HPDE6-E6E7 (cell line): ENCODE data around the gene SEPTIN5.

ENCODE experiments used
- DNase-seq: peaks from one replicate; pipeline ENCODE4 v3.0.0; 2011; ENCODE audit warnings: missing footprints; ENCODE audit errors: extremely low spot score

Gene SEPTIN5

DNA sequence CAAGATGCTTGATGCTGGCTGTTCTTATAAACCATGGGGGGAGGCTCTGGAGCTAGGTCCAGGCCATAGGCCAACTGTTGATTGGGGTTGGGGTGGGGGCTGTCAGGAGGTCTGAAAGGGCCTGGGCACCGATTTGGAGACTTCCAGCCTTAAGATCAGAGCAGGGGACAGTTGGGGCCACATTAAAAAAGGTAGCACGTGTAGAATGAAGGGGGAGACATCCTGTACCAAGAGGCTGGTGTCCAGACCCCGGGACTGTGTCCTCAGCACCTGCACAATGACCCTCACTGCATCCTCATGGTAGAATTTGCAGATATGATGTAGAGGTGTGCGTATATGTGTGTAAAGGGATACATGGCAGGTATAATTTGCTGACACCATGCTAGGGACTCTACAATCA, 33.8 kb downstream of the SEPTIN5 start:
- DNase-seq, result no peak

- DNase-seq, result no peak
These were observed 34.8 kb downstream of the SEPTIN5 start for GRCh38 chr22:19748991-19749664.

- no peak for DNase-seq
These were observed 35.6 kb downstream of the SEPTIN5 start for GRCh38 chr22:19749876-19750275.

- DNase-seq, result no peak
These were observed 36.5 kb downstream of the SEPTIN5 start for GRCh38 chr22:19750507-19751490.

GRCh38 chr22:19751497-19752245, 37.4 kb downstream of the SEPTIN5 start:
- no peak for DNase-seq

DNA sequence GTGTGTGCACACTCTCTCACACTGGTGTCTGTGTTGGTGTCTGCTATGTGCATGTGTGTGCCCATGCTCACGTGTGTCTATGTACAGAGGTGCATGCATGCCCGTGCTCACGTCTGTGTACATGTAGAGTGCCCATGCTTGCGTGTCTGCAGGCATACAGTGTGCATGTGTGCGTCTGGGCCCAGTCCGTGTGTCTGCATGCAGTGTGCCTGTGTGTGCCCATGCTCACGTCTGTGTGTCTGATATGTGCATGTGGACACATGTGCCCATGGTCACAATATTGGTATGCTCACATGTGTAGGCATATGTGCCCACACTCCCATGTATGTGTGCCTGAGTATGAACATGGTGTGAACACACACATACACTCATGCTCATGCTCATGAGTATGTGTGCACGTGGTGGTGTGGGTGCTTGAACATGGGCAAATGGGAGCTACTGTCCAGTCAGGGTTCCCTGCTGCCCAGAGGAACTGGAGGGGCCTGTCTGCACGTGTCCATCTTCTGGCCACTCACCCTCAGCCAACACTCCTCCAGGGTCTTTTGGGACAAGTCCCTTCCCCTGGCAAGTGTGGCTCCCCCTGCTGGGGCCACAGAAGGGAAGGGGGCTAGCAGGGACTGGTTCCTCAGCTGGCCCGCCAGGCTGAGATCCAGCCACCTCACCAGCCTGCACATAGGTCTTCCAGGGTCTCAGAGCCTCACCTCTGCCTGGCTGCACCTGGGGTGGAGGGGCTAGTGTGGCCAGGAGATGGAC, 39.0 kb downstream of the SEPTIN5 start:
- no peak for DNase-seq

DNA sequence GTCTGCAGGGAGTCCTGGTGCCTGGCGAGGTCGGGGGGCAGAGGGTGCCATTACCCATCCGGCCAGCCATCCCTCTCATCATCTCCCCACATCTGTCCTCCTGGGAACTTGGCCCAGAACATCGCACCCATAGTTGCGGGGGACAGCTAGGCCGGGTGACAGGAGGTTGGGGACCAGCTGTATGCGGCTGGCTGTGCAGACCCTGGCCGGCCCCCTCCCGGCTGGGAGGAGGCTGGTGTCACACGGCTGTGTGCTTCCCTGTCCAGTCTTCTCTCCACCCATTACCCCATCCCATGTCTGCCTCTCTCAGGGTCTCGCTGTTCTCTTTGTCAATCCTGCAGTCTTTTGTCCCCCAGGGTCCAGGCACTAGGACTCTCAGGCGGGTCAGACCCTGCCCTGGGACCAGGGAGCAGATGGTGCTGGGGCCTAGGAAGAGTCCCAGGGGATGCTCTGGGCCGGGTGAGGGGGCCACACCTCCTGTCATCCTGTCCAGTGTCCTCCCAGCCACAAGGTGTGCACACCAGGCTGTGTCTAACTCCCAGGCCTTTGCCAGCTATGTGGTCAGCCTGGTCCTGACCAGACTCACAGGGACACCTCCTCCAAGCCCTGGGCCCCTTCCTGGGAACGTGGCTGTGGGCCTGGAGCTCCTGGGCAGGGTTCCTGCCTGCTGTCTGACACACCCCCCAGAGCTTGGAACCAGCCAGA, 39.8 kb downstream of the SEPTIN5 start:
- no peak for DNase-seq

GRCh38 chr22:19754701-19755144, 40.4 kb downstream of the SEPTIN5 start:
- DNase-seq, result no peak

GRCh38 chr22:19755145-19755710, 40.9 kb downstream of the SEPTIN5 start:
- no peak for DNase-seq

GRCh38 chr22:19755722-19756287, 41.5 kb downstream of the SEPTIN5 start:
- no peak for DNase-seq

- DNase-seq, result peak; percentile 76
These were observed 42.2 kb downstream of the SEPTIN5 start for GRCh38 chr22:19756288-19757128.

DNA sequence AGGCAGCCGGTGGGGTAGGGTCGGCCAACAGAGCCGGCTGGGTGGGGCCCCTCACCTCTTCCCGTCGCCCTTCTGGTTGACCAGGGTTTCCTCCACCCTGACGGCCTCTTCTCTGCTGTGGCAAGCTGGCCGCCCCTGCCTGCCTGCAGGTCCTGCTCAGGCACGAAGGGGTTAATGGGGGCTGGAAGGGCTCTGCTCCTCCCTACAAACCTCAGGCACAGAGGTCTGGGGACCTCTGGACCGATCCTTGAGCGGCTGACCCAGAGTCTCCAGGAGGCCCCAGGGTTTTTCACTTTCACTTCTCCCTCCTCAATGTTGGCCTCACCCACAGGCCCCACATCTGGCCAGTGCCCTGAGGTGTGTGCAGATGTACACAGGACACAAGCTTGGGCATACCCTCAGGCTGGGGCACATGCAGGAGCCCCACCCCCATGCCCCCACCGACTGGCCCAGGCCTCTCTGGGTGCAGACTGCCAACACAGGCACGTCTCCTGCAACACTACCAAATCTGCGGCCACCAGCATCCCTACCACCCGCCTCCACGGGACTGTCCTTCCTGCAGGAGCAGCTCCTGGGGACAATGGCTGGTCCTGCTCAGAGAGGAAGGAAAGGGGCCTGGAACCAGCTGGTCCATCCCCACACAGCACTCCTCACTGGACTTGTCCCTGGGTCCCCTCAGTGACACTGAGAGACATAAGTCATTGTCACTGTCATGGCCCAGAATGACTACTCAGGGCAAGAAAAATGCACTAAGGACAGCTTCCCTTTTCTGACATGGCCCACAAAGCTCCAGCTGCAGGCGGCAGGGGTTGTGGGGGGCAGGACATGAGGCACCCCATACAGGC, 43.1 kb downstream of the SEPTIN5 start:
- DNase-seq, result no peak

DNA sequence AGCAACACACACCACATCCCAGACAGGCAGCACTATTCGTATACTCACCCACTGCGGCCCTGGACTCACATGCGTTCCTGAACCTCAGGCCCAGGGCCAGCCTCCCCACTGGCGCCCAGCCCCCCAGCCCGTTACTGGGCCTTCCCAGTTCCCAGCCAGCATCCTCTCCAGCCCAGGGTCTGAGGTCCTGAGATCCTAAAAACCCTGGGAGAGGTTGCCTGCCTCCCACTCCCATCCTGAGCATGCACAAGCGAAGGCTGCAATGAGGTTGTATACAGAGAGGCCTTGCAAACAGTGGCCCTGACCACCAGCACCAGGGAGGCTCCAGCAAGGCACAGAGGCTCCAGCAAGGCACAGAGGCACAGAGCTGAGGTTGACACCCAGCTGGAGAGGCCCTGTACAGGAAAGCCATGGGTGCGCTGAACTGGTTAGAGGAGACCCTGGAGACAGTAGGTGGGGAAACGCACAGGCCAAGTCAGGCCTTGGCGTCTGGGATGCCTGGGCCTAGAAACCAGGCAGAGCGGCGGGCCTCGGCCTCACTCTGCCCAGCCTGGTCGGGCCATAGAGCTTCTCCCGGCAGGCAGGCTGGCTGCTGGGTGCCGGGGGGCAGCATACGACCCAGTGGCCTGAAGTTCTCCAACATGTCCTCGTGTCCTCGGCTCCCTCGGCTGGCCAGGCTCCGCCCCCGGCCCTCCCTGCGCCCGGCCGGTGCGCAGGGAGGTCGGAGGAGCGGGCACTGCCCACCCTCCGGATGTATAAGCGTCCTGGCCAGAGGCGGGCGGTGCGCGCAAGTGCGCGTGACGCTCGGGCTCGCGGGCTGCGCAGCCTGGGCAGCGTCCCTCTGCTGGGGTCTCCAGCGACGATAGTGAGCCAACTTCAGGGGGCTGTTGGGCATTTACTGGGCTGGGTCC, 43.9 kb downstream of the SEPTIN5 start:
- no peak for DNase-seq

GRCh38 chr22:19758896-19759426, 44.7 kb downstream of the SEPTIN5 start:
- DNase-seq, result no peak

DNA sequence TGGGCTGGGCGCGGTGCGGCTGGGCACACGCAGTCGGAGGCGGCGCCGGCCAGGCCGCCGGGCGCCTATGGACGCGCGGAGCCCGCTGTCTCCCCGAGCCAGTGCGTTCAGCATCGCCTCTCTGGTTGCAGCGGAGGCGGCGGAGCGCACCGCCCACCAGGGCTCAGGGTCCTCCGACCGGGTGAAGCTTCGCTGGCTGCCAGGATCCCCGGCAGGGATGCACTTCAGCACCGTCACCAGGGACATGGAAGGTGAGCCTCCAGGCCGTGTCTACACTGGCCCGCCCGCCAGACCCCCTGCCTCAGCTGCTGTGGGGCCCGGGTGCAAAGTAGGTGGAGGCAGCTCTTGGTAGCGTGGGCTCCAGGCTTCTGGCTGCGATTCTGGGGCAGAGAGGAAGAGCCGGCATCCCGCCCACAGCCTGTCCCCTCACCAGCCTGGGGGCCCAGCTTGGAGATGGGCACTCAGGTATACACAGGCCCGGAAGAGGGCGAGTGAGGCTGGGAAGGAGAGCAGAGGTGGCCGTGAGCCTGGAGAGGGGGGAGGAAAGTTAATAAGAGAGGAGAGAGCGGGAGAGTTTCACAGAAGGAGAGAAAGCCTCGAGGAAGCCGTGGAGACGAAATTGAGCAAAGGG, 45.2 kb downstream of the SEPTIN5 start:
- DNase-seq, result no peak
